Esophagus muscularis mucosa (tissue), 4 donors: Measurements from ENCODE around the gene C3orf22.

Experiments
- CTCF ChIP-seq, 3 experiments: fragments of 200-600 bp in 2 of 3; fragments of 450-650 bp in 1 of 3; sonication (generic) in 2 of 3; IDR thresholded peaks; one replicate each; pipeline ENCODE4 v1.5.1; 2017 to 2019; ENCODE audit warnings: antibody characterized with exemption in 3 of 3, mild to moderate bottlenecking in 2 of 3, moderate library complexity in 1 of 3
- EP300 ChIP-seq: sonication (generic); formaldehyde crosslinking; IDR thresholded peaks from one replicate; pipeline ENCODE4 v1.6.1; 2017; ENCODE audit warnings: antibody characterized with exemption
- POLR2A ChIP-seq: fragments of 450-650 bp; IDR thresholded peaks from one replicate; pipeline ENCODE4 v1.6.1; 2017; ENCODE audit warnings: antibody characterized with exemption, moderate library complexity, mild to moderate bottlenecking, low read depth
- POLR2AphosphoS5 ChIP-seq, 2 donors: sonication (generic); formaldehyde crosslinking; IDR thresholded peaks; one replicate each; pipeline ENCODE4 v1.6.1; 2017; ENCODE audit warnings: antibody characterized with exemption in 2 of 2

GRCh38 chr3:126523745-126524428 is 34.8 kb downstream of the C3orf22 start, which contains the start of gene CHST13:
- TF ChIP-seq POLR2A (no peak), CTCF (IDR thresholded peaks at IDR 0.05) (no peak), EP300 (no peak), POLR2AphosphoS5 (IDR thresholded peaks at IDR 0.05) (no peak)
